ENCODE data around the gene AADACL2.

The AADACL2 gene

DNA sequence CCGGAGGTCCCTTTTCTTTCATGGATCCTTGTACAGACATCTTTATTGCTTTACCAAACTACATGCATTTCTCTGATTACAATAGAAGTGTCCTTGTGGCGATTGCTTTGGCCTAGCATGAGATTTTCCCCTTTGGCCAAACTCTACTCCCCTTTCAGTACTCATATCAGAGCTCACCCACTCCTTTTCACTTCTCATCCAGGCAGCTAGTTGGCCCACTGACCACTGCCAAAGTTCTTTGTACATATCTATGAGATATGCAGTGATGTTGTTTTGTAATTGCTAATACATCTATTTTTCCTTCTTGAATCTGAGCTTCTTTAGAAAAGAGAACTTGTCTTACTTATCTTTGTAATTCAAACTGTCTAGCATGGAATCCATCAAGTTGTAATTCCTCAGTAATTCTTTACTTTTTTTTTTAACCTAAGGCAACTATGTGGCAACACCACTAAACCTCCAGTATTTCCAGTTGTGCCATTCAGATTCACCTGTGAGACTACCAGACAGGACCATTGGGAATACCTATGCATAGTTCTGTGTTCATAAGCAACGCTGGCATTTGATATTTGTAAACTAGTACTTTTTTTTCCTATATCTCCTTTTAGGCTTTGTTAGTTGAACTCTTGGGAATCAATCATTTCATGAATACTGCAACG lies 39.2 kb downstream of the AADACL2 start:
- H3K27ac ChIP-seq, result no peak overlapping the region
- no peak for TF ChIP-seq ZFX (IDR thresholded peaks at IDR 0.05)

DNA sequence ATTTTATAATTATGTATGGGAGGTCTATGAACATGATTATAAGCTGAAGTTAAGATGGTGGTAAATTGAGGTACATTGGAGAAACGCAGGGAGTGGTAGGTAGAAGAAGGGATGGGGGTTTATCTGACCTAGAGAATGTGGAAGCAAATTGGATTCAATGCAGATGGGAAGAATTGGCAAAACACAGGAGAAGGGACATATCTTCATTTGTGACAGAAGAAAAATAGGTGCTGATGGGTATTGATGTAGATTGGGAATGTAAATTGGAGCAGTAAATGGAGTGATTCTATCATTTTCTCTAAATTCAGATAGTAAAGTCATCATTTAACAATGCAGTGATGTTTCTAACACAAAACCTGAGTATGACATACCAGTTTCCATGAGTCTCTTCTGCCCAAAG lies 40.5 kb downstream of the AADACL2 start:
- TF ChIP-seq ZFX (IDR thresholded peaks at IDR 0.05), result no peak
- TF ChIP-seq, protein P1, sequence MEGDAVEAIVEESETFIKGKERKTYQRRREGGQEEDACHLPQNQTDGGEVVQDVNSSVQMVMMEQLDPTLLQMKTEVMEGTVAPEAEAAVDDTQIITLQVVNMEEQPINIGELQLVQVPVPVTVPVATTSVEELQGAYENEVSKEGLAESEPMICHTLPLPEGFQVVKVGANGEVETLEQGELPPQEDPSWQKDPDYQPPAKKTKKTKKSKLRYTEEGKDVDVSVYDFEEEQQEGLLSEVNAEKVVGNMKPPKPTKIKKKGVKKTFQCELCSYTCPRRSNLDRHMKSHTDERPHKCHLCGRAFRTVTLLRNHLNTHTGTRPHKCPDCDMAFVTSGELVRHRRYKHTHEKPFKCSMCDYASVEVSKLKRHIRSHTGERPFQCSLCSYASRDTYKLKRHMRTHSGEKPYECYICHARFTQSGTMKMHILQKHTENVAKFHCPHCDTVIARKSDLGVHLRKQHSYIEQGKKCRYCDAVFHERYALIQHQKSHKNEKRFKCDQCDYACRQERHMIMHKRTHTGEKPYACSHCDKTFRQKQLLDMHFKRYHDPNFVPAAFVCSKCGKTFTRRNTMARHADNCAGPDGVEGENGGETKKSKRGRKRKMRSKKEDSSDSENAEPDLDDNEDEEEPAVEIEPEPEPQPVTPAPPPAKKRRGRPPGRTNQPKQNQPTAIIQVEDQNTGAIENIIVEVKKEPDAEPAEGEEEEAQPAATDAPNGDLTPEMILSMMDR (conservative IDR thresholded peaks at IDR 0.05), result no peak
- H3K27ac ChIP-seq, result no peak overlapping the region

DNA sequence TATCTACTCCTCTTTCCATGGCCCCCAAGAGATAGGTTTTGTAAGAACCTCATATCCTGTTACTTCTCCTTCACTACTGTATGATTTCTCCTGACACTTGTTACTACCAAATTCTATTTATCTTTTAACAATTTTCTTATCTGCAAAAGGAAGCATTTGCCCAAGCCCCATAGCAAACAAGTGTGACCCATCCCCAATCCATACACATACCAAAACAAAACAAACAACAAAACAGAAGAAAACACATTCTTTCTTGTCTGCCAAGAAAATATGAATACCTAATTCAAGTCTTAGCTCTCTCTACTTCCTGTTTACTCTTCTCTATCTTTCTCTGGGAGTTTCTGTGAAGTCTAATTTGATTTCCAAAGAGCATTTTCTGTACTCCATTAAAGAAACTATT lies 41.2 kb downstream of the AADACL2 start:
- TF ChIP-seq, protein P1 (conservative IDR thresholded peaks at IDR 0.05), result no peak
- no peak for TF ChIP-seq ZFX (IDR thresholded peaks at IDR 0.05)

DNA sequence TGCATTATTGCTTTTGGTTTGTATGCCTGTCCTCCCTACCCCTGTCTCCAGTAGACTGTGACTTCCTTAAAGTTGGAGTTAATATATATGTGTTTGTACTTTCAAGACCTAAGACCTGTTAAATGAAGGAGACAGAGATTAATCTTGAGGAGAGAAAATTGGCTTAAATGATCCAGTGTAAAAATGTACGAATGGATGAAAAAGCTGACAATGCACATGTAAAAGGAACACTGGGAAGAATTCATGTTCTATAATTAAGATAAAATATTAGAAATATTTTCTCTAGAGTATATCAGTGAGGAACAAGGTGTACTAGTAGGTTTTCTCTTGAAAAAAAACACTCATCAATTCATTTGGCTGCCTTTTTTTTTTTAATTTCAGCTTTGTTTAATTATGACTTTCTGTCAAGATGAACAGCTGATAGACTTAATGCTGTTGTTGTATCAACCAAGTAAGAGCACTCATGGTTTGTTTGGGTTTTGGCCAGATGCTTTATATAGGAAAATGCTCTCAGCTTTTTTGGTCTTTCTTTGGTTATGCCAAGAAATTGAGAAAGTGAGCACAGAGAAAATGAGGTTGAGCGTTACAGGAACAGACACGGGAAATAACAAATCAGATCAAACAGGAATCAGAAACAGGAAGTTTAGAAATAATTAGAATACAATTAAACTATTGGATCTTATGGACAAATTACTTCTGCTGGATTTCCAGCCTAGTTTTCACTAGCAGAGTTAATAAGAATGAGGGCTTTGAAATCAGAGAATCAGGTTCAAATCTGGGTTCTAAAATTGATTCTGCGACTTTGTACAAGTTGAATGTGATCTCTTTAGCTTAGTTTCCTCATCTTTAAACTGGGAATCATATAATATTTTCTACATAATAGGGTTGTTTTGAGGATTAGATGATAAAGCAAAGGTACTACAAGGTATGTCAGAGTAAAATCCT lies 41.9 kb downstream of the AADACL2 start:
- H3K27ac ChIP-seq, result no peak overlapping the region
- TF ChIP-seq, protein P1 (conservative IDR thresholded peaks at IDR 0.05), result no peak
- TF ChIP-seq ZFX (IDR thresholded peaks at IDR 0.05), result no peak

More for the DNA sequence above, 41.2 kb downstream of the AADACL2 start:
- H3K27ac ChIP-seq, result no peak overlapping the region

DNA sequence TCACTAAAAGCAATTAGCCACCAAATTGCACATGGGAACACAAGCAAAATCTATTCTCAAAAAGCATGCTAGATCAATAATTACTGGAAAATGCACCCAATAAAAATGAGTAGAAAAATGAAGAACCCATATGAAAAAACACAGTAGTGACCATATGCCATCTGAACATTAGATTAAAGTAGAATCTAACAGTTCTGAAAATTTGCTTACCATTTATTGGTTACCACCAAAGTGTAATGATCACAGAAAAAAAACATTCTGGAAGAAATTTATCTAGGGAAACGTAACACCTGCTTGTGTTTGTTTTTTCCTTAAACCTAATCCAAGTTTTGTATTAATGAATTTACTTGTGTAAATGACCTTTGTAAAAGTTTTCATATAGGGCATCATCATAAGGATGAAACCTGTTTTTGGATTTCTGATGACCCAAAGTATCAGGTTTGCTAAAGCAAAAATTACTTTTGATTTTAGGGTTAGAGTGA lies 42.6 kb downstream of the AADACL2 start:
- H3K27ac ChIP-seq, result no peak overlapping the region
- no peak for TF ChIP-seq ZFX (IDR thresholded peaks at IDR 0.05)
- TF ChIP-seq, protein P1 (conservative IDR thresholded peaks at IDR 0.05), result no peak

DNA sequence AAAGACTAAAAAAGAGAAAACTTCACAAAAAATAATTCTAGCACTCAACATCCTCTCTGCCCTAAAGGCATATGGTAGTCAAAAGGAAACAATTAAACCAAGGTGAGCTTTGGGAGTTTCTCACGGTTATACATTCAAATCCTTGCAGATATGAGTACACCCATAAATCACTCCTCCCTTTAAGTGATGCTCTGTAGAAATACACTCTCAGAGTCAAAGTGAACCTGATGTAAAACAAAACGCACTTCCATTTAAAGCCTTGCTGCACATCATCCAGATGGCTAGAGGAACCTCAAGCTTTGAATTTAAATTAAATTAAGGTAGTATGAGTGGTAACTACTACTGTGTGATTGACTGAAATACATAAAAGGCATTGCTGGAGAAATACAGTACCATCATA lies 44.2 kb downstream of the AADACL2 start:
- no peak overlapping the region for H3K27ac ChIP-seq
- TF ChIP-seq, protein P1 (conservative IDR thresholded peaks at IDR 0.05), result no peak
- TF ChIP-seq ZFX (IDR thresholded peaks at IDR 0.05), result no peak

DNA sequence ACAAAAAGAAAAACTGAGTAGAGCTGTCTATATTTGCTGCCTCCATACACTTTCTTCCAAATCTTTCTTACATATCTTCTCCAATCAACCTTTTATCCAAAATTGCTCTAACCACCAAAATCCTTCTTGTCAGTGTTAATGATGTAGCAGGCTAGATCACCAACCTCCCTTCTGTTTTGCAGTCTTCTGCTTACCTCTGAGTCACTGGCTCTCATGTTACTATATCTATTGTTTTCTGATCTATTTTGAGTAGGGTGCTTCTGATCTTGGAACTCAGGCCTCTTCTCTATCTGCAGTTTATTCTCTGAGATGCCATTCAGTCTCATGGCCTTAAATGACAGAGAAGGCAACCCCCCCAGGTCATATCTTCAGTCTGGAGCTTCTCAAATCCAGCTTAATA lies 53.9 kb downstream of the AADACL2 start:
- no peak overlapping the region for H3K27ac ChIP-seq
- TF ChIP-seq, protein P1 (conservative IDR thresholded peaks at IDR 0.05), result no peak
- no peak for TF ChIP-seq ZFX (IDR thresholded peaks at IDR 0.05)

Measured in C4-2B (cell line).